ENCODE measurements around the gene C19orf25. TPM values are rescaled to one million over a fixed set of nuclear protein-coding genes. Genes with fewer than 3 reads are reported as not detected.

The C19orf25 gene
- polyA plus RNA-seq, 1 donor from 2014 or later = 80.2 TPM

GRCh38 chr19:1513499-1514294 is 34.7 kb upstream of the C19orf25 start:
- Histone ChIP-seq H3K9me3 (ENCODE audit: low read length) (no peaks in the 10 kb centered on the region), H3F3A (ENCODE audit: insufficient read depth, low read length, poor library complexity, severe bottlenecking) (no peaks in the 10 kb centered on the region), H3K4me2 (ENCODE audit: low read length) (no peak overlapping the region), H3K27ac (ENCODE audit: low read length) (no peak overlapping the region), H3K36me3 (ENCODE audit: insufficient read depth, low read length) (no peaks in the 10 kb centered on the region), H3K9me2 (ENCODE audit: insufficient read depth, low read length) (no peaks in the 10 kb centered on the region), H3K79me2 (replicated peaks; ENCODE audit: insufficient read depth, low read length) (no peaks in the 10 kb centered on the region), H2AFZ (ENCODE audit: low read depth, low read length) (no peak overlapping the region), H3K4me3 (ENCODE audit: low read length) (no peak overlapping the region), H3K9ac (ENCODE audit: low read length) (no peak overlapping the region), H3K27me3 (ENCODE audit: insufficient read depth, low read depth, low read length) (peaks cover 22% of the 10 kb centered on the region), H4K20me1 (ENCODE audit: insufficient read depth) (no peaks in the 10 kb centered on the region)
- TF ChIP-seq MXI1 (conservative IDR thresholded peaks at IDR 0.05; ENCODE audit: poor library complexity, severe bottlenecking) (no peak), EP300 (conservative IDR thresholded peaks at IDR 0.05; ENCODE audit: poor library complexity, severe bottlenecking) (no peak), RAD21 (conservative IDR thresholded peaks at IDR 0.05) (no peak), POLR2AphosphoS5 (IDR thresholded peaks at IDR 0.05) (no peak), TAF1 (IDR thresholded peaks at IDR 0.05; ENCODE audit: low read depth) (no peak), EZH2 (IDR thresholded peaks at IDR 0.05; ENCODE audit: borderline replicate concordance, insufficient read depth, low read length, poor library complexity, severe bottlenecking) (no peak), SMC3 (conservative IDR thresholded peaks at IDR 0.05; ENCODE audit: poor library complexity) (no peak), CTCF (IDR thresholded peaks at IDR 0.05; ENCODE audit: poor library complexity, severe bottlenecking) (no peak), REST (IDR thresholded peaks at IDR 0.05; ENCODE audit: borderline replicate concordance) (no peak)

GRCh38 chr19:1512671-1513498 is 33.9 kb upstream of the C19orf25 start, which contains the start of gene ADAMTSL5:
ADAMTSL5 (minus strand) TSS chr19:1513019; CDS start chr19:1510943, 2,076 bp downstream.
- H3K4me3 ChIP-seq (ENCODE audit: low read length) = no peak within 1 kb of the TSS
- H2AFZ ChIP-seq (ENCODE audit: low read depth, low read length) = no peak within 1 kb of the TSS
- H3F3A ChIP-seq (ENCODE audit: insufficient read depth, low read length, poor library complexity, severe bottlenecking) = no peaks in the 10 kb centered on the region
- peaks cover 22% of the 10 kb centered on the region for H3K27me3 ChIP-seq (ENCODE audit: insufficient read depth, low read depth, low read length)
- H3K9me3 ChIP-seq (ENCODE audit: low read length) = no peaks in the 10 kb centered on the region
- no peaks in the 10 kb centered on the region for H4K20me1 ChIP-seq (ENCODE audit: insufficient read depth)
- no peak within 1 kb of the TSS for H3K9ac ChIP-seq (ENCODE audit: low read length)
- H3K36me3 ChIP-seq (ENCODE audit: insufficient read depth, low read length) = no peaks in the 10 kb centered on the region
- no peaks in the 10 kb centered on the region for H3K9me2 ChIP-seq (ENCODE audit: insufficient read depth, low read length)
- no peaks in the 10 kb centered on the region for H3K79me2 ChIP-seq (replicated peaks; ENCODE audit: insufficient read depth, low read length)
- no peak within 1 kb of the TSS for H3K4me2 ChIP-seq (ENCODE audit: low read length)
- TF ChIP-seq POLR2AphosphoS5 (IDR thresholded peaks at IDR 0.05) = no peak
- TF ChIP-seq RAD21 (conservative IDR thresholded peaks at IDR 0.05) = no peak
- TF ChIP-seq CTCF (IDR thresholded peaks at IDR 0.05; ENCODE audit: poor library complexity, severe bottlenecking) = no peak
- TF ChIP-seq SMC3 (conservative IDR thresholded peaks at IDR 0.05; ENCODE audit: poor library complexity) = no peak
- TF ChIP-seq EP300 (conservative IDR thresholded peaks at IDR 0.05; ENCODE audit: poor library complexity, severe bottlenecking) = no peak
- no peak for TF ChIP-seq TAF1 (IDR thresholded peaks at IDR 0.05; ENCODE audit: low read depth)
- H3K27ac ChIP-seq (ENCODE audit: low read length) = no peak within 1 kb of the TSS
